ENCODE measurements around the gene C2CD5.

The C2CD5 gene

GRCh38 chr12:22536346-22536945 is 7.9 kb downstream of the C2CD5 start:
- H3K27me3 ChIP-seq (replicated peaks; ENCODE audit: insufficient read depth, low read length) = no peaks in the 10 kb centered on the region
- no peaks in the 10 kb centered on the region for H3K4me1 ChIP-seq (ENCODE audit: low read length)
- peaks cover 75% of the 10 kb centered on the region for H3K79me2 ChIP-seq (ENCODE audit: low read length)
- H3K36me3 ChIP-seq (replicated peaks; ENCODE audit: insufficient read depth, low read length) = peaks cover 13% of the 10 kb centered on the region
- TF ChIP-seq EZH2phosphoT487 (IDR thresholded peaks at IDR 0.05; ENCODE audit: low read length) (no peak), EZH2 (optimal IDR thresholded peaks at IDR 0.05; ENCODE audit: low read depth, low read length) (no peak)
- TF ChIP-seq, protein P1, sequence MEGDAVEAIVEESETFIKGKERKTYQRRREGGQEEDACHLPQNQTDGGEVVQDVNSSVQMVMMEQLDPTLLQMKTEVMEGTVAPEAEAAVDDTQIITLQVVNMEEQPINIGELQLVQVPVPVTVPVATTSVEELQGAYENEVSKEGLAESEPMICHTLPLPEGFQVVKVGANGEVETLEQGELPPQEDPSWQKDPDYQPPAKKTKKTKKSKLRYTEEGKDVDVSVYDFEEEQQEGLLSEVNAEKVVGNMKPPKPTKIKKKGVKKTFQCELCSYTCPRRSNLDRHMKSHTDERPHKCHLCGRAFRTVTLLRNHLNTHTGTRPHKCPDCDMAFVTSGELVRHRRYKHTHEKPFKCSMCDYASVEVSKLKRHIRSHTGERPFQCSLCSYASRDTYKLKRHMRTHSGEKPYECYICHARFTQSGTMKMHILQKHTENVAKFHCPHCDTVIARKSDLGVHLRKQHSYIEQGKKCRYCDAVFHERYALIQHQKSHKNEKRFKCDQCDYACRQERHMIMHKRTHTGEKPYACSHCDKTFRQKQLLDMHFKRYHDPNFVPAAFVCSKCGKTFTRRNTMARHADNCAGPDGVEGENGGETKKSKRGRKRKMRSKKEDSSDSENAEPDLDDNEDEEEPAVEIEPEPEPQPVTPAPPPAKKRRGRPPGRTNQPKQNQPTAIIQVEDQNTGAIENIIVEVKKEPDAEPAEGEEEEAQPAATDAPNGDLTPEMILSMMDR (IDR thresholded peaks at IDR 0.05; ENCODE audit: low read length) = no peak
- H3K9me2 ChIP-seq (replicated peaks; ENCODE audit: insufficient read depth, low read length) = no peaks in the 10 kb centered on the region
- H3K9me3 ChIP-seq (replicated peaks; ENCODE audit: insufficient read depth, low read length) = no peaks in the 10 kb centered on the region
- H3K4me3 ChIP-seq (ENCODE audit: low read length) = no peak overlapping the region
- no peaks in the 10 kb centered on the region for H3F3A ChIP-seq (ENCODE audit: insufficient read depth, low read length)
- no peak overlapping the region for H2AFZ ChIP-seq (ENCODE audit: low read length)
- H3K9ac ChIP-seq (ENCODE audit: low read length) = no peak overlapping the region
- H3K4me2 ChIP-seq (ENCODE audit: low read depth, low read length) = no peak overlapping the region
- no peak overlapping the region for H3K27ac ChIP-seq (ENCODE audit: low read length)
- no peak for DNase-seq
- H4K20me1 ChIP-seq (ENCODE audit: insufficient read depth, low read length) = no peaks in the 10 kb centered on the region

- Histone ChIP-seq H3K9me2 (replicated peaks; ENCODE audit: insufficient read depth, low read length) (no peaks in the 10 kb centered on the region), H3F3A (ENCODE audit: insufficient read depth, low read length) (no peaks in the 10 kb centered on the region), H3K9me3 (replicated peaks; ENCODE audit: insufficient read depth, low read length) (no peaks in the 10 kb centered on the region), H3K9ac (ENCODE audit: low read length) (no peak overlapping the region), H2AFZ (ENCODE audit: low read length) (no peak overlapping the region), H3K4me3 (ENCODE audit: low read length) (no peak overlapping the region), H3K36me3 (replicated peaks; ENCODE audit: insufficient read depth, low read length) (peaks cover 20% of the 10 kb centered on the region), H3K27me3 (replicated peaks; ENCODE audit: insufficient read depth, low read length) (no peaks in the 10 kb centered on the region), H3K79me2 (ENCODE audit: low read length) (peaks cover 68% of the 10 kb centered on the region), H3K27ac (ENCODE audit: low read length) (no peak overlapping the region), H3K4me1 (ENCODE audit: low read length) (no peaks in the 10 kb centered on the region), H4K20me1 (ENCODE audit: insufficient read depth, low read length) (no peaks in the 10 kb centered on the region), H3K4me2 (ENCODE audit: low read depth, low read length) (no peak overlapping the region)
- DNase-seq = no peak
- TF ChIP-seq EZH2 (optimal IDR thresholded peaks at IDR 0.05; ENCODE audit: low read depth, low read length) = no peak
- no peak for TF ChIP-seq EZH2phosphoT487 (IDR thresholded peaks at IDR 0.05; ENCODE audit: low read length)
- TF ChIP-seq, protein P1 (IDR thresholded peaks at IDR 0.05; ENCODE audit: low read length) = no peak
Measured at GRCh38 chr12:22535478-22535877, 8.9 kb downstream of the C2CD5 start.

DNA sequence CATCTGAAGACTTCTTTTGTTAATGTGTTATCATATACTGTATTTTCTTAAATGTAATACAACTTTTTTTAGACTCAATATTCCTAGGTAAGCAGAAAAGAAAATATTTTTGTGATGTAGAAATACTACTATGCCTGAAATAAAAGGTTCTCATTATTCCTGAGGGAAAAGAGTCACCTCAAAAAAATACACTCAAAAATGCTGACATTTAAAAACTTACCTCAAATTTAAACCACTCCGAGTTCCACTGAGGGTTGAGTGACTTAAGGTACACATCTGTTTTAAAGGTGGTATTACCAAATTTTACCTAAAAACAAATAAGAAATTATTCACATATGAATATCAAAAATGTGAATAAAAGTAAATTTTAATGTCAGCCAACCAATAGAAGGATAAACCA is 9.3 kb downstream of the C2CD5 start:
- H2AFZ ChIP-seq (ENCODE audit: low read length) = no peak overlapping the region
- peaks cover 64% of the 10 kb centered on the region for H3K79me2 ChIP-seq (ENCODE audit: low read length)
- peaks cover 20% of the 10 kb centered on the region for H3K36me3 ChIP-seq (replicated peaks; ENCODE audit: insufficient read depth, low read length)
- H4K20me1 ChIP-seq (ENCODE audit: insufficient read depth, low read length) = no peaks in the 10 kb centered on the region
- H3F3A ChIP-seq (ENCODE audit: insufficient read depth, low read length) = no peaks in the 10 kb centered on the region
- H3K4me3 ChIP-seq (ENCODE audit: low read length) = no peak overlapping the region
- no peak overlapping the region for H3K4me2 ChIP-seq (ENCODE audit: low read depth, low read length)
- H3K9me2 ChIP-seq (replicated peaks; ENCODE audit: insufficient read depth, low read length) = no peaks in the 10 kb centered on the region
- H3K27ac ChIP-seq (ENCODE audit: low read length) = no peak overlapping the region
- no peak for TF ChIP-seq EZH2 (optimal IDR thresholded peaks at IDR 0.05; ENCODE audit: low read depth, low read length)
- TF ChIP-seq EZH2phosphoT487 (IDR thresholded peaks at IDR 0.05; ENCODE audit: low read length) = no peak
- TF ChIP-seq, protein P1 (IDR thresholded peaks at IDR 0.05; ENCODE audit: low read length) = no peak
- H3K4me1 ChIP-seq (ENCODE audit: low read length) = no peaks in the 10 kb centered on the region
- DNase-seq = no peak
- H3K27me3 ChIP-seq (replicated peaks; ENCODE audit: insufficient read depth, low read length) = no peaks in the 10 kb centered on the region
- H3K9ac ChIP-seq (ENCODE audit: low read length) = no peak overlapping the region
- H3K9me3 ChIP-seq (replicated peaks; ENCODE audit: insufficient read depth, low read length) = no peaks in the 10 kb centered on the region
